Measurements from ENCODE around the gene LARGE1. TPM values are rescaled to one million over a fixed set of nuclear protein-coding genes. Genes with fewer than 3 reads are reported as not detected.

The LARGE1 gene
- total and polyA plus RNA-seq, 2 of the 13 experiments (the other 11 are each of a cell fraction or from before 2014, with no cell fraction given), result 8.4 to 11.0 TPM

DNA sequence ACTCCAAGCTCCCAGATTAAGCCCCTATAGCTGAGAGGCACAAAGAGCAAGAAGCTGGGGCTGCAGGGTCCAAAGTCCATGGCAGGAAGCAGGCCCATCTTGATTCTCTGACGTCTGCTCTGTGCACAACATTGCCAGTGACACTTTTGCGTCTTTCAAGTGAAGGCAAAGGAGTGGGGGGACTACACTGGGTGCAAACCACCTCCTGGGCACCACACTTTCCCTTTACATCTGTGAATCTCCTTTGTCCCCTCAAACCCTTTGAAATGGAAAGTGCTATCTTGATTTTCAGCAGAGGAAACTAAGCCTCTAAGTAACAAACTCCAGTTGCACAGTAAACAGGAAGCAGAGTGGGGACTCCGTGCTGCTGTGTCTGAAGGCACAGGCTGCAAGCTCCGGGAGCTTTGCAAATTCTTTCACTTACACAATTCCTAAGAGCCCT is 428.0 kb downstream of the LARGE1 start (continued):
- TF ChIP-seq TFE3 (CRISPR knock-in tag; IDR thresholded peaks at IDR 0.05) (no peak), SMARCE1 (IDR thresholded peaks at IDR 0.05; ENCODE audit: borderline replicate concordance) (no peak), ZNF768 (CRISPR knock-in tag; IDR thresholded peaks at IDR 0.05) (no peak), RBFOX2 (IDR thresholded peaks at IDR 0.05; ENCODE audit: low read depth, low read length) (no peak), BRD4 (CRISPR knock-in tag; IDR thresholded peaks at IDR 0.05) (no peak), HNF4A (CRISPR knock-in tag; IDR thresholded peaks at IDR 0.05) (peak; percentile 84), GABPA (IDR thresholded peaks at IDR 0.05; ENCODE audit: low read depth, low read length) (no peak), GABPA (CRISPR knock-in tag; IDR thresholded peaks at IDR 0.05; ENCODE audit: low read depth) (peak; percentile 29; the same call in 1 of the 2 replicates), PLRG1 (conservative IDR thresholded peaks at IDR 0.05) (no peak), ZNF496 (CRISPR knock-in tag; IDR thresholded peaks at IDR 0.05; ENCODE audit: insufficient replicate concordance) (no peak), ZSCAN5A (CRISPR knock-in tag; IDR thresholded peaks at IDR 0.05; ENCODE audit: borderline replicate concordance) (no peak), ZNF766 (CRISPR knock-in tag; IDR thresholded peaks at IDR 0.05; ENCODE audit: borderline replicate concordance) (no peak), RFXANK (CRISPR knock-in tag; IDR thresholded peaks at IDR 0.05) (no peak), ARID3A (IDR thresholded peaks at IDR 0.05; ENCODE audit: low read depth, low read length) (no peak), ZNF17 (CRISPR knock-in tag; IDR thresholded peaks at IDR 0.05) (no peak)
- TF ChIP-seq, protein P1, sequence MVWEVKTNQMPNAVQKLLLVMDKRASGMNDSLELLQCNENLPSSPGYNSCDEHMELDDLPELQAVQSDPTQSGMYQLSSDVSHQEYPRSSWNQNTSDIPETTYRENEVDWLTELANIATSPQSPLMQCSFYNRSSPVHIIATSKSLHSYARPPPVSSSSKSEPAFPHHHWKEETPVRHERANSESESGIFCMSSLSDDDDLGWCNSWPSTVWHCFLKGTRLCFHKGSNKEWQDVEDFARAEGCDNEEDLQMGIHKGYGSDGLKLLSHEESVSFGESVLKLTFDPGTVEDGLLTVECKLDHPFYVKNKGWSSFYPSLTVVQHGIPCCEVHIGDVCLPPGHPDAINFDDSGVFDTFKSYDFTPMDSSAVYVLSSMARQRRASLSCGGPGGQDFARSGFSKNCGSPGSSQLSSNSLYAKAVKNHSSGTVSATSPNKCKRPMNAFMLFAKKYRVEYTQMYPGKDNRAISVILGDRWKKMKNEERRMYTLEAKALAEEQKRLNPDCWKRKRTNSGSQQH (CRISPR knock-in tag; IDR thresholded peaks at IDR 0.05; ENCODE audit: low read depth), result no peak
- TF ChIP-seq, protein P2, sequence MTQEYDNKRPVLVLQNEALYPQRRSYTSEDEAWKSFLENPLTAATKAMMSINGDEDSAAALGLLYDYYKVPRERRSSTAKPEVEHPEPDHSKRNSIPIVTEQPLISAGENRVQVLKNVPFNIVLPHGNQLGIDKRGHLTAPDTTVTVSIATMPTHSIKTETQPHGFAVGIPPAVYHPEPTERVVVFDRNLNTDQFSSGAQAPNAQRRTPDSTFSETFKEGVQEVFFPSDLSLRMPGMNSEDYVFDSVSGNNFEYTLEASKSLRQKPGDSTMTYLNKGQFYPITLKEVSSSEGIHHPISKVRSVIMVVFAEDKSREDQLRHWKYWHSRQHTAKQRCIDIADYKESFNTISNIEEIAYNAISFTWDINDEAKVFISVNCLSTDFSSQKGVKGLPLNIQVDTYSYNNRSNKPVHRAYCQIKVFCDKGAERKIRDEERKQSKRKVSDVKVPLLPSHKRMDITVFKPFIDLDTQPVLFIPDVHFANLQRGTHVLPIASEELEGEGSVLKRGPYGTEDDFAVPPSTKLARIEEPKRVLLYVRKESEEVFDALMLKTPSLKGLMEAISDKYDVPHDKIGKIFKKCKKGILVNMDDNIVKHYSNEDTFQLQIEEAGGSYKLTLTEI (CRISPR knock-in tag; conservative IDR thresholded peaks at IDR 0.05), result no peak
- TF ChIP-seq, protein P3, sequence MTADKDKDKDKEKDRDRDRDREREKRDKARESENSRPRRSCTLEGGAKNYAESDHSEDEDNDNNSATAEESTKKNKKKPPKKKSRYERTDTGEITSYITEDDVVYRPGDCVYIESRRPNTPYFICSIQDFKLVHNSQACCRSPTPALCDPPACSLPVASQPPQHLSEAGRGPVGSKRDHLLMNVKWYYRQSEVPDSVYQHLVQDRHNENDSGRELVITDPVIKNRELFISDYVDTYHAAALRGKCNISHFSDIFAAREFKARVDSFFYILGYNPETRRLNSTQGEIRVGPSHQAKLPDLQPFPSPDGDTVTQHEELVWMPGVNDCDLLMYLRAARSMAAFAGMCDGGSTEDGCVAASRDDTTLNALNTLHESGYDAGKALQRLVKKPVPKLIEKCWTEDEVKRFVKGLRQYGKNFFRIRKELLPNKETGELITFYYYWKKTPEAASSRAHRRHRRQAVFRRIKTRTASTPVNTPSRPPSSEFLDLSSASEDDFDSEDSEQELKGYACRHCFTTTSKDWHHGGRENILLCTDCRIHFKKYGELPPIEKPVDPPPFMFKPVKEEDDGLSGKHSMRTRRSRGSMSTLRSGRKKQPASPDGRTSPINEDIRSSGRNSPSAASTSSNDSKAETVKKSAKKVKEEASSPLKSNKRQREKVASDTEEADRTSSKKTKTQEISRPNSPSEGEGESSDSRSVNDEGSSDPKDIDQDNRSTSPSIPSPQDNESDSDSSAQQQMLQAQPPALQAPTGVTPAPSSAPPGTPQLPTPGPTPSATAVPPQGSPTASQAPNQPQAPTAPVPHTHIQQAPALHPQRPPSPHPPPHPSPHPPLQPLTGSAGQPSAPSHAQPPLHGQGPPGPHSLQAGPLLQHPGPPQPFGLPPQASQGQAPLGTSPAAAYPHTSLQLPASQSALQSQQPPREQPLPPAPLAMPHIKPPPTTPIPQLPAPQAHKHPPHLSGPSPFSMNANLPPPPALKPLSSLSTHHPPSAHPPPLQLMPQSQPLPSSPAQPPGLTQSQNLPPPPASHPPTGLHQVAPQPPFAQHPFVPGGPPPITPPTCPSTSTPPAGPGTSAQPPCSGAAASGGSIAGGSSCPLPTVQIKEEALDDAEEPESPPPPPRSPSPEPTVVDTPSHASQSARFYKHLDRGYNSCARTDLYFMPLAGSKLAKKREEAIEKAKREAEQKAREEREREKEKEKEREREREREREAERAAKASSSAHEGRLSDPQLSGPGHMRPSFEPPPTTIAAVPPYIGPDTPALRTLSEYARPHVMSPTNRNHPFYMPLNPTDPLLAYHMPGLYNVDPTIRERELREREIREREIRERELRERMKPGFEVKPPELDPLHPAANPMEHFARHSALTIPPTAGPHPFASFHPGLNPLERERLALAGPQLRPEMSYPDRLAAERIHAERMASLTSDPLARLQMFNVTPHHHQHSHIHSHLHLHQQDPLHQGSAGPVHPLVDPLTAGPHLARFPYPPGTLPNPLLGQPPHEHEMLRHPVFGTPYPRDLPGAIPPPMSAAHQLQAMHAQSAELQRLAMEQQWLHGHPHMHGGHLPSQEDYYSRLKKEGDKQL (CRISPR knock-in tag; IDR thresholded peaks at IDR 0.05; ENCODE audit: low read depth), result no peak
